HG02678 (cell line): Measurements from ENCODE around the gene ACRV1.

ENCODE experiments used
- ATAC-seq: cut with Tn5 transposase; IDR thresholded peaks from one replicate; pipeline ENCODE4 v1.9.1; 2021; ENCODE audit warnings: mild to moderate bottlenecking, moderate library complexity; ENCODE audit not compliant: unreplicated experiment

The ACRV1 gene

DNA sequence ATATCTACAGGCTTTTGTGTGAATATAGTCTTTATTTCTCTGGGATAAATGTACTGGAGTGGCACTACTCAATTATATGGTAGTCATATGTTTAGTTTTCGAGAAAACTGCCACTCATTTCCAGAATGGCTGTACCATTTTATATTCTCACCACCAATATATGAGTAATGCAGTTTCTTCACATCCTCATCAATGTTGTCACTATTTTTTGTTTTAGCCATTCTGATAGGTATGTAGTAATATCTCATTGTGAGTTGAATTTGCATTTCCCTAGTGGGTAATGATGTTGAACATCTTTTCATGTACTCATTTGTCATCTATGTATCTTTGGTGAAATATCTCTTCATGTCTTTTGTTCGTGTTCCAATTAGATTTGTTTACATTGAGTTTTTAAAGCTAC, 18.0 kb downstream of the ACRV1 start:
- no peak for ATAC-seq

DNA sequence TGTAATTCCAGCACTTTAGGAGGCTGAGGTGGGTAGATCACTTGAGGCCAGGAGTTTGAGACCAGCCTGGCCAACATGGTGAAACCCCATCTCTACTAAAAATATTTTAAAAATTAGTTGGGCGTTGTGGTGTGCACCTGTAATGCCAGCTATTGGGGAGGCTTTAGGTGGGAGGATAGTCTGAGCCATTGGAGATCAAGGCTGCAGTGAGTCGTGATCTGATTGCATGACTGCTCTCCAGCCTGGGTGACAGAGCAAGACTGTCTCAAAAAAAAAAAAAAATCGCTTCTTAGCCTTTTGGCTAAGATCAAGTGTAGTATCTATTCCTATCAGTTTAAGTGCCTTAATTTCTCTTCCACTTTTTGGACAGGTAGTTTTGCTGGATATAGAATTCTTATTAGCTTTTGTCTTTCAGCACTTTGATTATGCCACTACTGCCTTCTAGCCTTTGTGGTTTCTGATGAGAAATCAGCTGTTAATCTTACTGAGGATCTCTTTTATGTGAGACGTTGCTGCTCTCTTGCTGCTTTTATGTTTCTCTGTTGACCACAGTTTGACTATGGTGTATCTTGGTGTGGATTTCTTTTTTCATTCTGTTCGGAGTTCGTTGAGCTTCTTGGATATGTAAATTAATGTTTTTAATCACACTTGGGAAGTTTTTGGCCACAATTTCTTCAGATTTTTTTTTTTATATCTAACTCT, 31.0 kb downstream of the ACRV1 start:
- no peak for ATAC-seq

DNA sequence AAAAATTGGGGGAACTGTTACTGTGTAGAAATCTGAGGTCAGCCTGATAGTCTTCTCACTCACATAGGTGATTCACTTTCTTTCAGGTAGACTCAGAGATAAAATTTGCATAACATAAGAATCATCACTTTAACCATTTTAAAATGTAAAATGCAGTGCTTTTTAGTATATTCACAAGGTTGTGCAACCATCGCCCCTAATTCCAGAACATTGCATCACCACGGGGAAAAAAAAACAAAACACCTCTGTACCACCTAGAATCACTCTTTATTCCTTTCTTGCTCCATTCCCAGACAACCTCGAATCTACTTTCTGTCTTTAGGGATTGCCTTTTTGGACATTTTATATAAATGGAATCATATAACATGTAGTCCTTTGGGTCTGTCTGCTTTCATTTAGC, 34.8 kb downstream of the ACRV1 start:
- no peak for ATAC-seq

DNA sequence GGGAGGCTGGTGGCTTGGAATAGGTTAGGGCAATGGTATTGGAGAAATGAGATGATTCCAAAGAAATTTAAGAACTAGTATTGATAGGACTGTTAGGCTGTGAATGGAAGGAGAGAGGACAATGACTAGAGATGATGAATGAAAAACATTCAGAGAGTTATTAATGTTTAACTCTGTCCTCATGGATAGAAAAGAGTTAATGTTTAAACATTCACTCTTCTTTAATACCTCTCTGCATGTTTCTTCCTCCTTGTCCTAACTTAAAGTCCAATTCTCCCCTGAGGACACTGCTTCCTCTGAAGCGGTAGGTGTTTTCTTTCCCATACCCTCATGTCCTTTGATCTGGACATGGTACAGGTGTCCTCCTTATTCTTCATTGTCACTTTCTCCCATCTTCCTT, 42.3 kb downstream of the ACRV1 start:
- ATAC-seq, result no peak

DNA sequence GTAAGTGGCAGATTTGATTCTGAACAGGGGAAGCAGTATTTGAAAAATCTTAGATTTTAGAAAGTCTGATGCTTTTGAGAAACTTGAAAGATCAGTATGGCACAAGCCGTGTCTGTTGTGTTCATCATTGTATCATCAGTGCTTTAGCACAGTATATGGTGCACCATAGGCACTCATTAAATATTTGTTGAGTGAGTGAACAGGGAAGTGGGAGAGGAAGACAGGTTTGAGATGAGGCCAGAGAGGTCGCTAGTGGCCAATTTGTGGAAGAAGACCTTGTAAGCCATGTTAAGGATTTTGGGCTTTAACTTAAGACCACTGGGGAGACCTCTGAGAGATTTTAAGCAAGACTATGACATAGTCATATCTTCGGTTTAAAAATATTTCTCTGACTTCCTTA, 42.8 kb downstream of the ACRV1 start:
- ATAC-seq, result no peak

DNA sequence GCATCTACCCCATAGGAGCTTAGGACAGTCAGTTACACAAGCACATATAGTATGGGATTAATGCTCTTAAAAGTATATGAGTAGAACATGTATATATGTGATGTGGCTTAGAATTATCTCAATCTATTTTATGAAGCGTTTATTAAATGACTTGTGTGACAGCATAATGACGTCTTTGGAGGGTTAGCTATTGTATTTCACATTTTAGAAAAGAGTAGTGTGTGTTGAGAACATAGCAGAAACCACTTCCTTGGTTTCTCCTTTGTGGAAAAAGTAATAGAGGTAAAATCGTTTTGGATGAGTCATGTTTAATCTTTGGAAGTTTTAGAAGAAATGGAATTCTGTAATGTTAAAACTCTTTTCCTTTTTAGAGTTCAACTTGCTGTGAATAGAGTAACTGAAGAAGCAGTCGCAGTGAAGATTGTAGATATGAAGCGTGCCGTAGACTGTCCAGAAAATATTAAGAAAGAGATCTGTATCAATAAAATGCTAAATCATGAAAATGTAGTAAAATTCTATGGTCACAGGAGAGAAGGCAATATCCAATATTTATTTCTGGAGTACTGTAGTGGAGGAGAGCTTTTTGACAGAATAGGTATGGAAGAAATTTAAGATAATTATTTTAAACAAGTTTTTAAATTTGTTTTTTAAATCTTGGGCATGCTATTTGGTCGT, 53.3 kb downstream of the ACRV1 start:
- no peak for ATAC-seq

DNA sequence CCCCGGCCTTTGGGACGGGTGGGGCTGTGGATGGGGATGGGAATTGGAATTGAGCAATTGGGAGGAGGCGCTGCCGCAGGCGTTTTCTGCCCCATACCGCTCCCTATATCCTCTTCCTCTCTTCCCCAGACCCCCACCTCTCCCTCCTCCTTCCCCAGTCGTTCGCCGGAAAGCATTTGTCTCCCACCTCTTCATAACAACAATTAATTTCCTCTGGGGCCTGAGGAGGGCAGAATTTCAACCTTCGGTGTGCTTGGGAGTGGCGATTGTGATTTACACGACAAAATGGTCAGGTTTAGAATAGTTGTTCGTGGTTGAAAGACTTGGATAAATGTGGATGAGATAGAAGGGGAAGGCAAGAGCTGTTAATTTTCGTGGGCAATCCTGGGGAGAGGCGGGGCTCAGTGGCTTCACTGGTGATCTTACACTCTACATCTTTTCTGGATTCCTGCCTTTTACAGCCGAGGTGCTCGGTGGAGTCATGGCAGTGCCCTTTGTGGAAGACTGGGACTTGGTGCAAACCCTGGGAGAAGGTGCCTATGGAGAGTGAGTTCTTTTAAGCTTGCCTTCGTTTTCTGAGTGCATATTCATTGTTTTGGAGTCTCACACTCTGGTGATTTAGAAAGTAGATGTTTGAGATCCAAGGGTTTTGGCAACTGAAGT, 54.2 kb downstream of the ACRV1 start:
- peak; percentile 34 for ATAC-seq

DNA sequence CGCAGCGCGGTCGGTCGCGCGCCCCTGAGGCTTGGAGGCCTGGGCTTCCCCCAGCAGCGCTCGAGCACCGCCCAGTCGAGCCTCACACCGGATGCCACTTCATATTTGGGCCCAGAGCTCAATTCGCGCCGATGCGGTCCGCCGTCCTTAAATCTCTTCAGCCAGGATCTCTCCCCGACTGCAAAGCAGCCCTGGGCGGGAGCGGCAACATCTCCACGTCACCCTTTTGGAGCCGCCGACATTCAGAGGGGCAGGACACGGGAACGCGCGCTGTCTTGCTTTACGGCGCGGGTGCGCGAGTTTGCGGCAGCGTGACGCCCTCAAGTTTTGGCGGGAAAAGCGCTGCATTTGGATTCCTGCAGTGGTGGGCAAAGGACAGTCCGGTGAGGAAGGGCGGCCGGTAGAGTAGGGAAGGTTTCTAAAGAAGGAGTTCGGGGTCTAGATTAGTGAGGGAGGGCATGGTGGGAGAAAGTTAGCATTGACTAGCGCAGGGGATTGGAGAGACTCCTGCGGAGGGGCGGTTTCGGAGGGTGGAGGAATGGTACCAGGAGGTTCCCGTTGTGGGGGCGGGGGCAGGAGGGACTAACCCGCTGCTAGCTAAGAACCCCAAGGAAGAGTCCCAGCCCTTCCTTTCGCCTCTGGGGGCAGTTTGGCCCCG, 54.9 kb downstream of the ACRV1 start:
- ATAC-seq, result peak; percentile 90

DNA sequence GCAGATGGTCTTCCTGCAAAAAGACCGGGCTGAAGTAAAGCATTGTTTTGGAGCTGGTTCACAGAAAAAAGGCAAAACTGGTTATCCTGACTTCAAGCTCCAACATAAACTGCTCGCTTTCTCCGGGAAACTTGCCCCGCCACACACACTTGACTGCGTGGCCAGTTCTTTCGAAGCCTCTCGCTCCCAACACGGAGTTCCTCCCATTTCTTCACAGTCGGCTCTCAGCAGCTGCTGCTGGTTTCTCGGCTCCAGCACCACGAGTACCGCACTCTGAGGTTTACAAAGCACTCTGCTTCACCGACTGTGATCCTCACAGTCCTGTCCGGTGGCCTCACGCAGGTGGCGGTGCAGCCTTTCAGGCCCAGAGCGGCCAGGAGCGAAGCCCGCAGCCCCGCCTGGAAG, 55.4 kb downstream of the ACRV1 start:
- ATAC-seq, result no peak

DNA sequence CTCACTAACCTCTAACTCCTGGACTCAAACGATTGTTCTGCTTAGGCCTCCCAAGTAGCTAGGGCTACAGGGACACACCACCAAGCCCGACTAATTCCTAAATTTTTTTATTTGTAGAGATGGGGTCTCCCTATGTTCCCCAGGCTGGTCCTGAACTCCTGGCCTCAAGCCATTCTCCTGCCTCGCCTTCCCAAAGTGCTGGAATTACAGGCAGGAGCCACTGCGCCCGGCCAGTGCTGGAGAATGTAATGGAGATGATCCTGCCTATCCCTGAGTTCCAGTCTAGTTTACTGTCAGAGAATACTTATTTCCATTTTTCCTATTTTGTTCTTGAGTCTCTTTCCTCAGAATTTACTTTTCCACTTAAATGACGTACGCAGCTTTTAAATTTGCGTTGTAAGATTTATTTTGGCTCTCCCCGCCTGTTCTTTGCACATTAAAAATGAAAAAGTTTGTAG, 55.9 kb downstream of the ACRV1 start, which contains the start of gene CHEK1:
Gene CHEK1 (plus strand): TSS at position 408 of the 458 bp plus-strand sequence. CDS start 1,606 bp downstream, outside the sequence.
- ATAC-seq, result no peak

DNA sequence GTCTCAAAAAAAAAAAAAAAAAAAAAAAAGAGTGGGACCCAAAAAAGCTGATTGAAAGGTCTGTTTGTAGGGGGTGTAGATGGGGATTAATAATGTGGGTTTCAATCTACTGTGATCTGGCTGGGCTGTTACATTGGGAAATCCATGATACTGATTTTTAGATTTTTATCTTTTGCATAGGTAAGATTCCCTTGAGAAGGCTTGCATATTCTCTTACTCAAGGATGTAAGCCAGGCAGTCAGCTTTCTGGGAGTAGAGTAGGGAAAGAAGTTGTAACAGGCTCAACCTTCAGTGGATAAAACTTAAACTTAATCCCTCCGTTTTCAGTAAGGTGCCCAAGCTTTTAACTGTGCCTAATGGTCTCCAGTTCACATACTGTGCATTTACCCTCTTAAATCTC, 57.6 kb downstream of the ACRV1 start:
- ATAC-seq, result no peak

DNA sequence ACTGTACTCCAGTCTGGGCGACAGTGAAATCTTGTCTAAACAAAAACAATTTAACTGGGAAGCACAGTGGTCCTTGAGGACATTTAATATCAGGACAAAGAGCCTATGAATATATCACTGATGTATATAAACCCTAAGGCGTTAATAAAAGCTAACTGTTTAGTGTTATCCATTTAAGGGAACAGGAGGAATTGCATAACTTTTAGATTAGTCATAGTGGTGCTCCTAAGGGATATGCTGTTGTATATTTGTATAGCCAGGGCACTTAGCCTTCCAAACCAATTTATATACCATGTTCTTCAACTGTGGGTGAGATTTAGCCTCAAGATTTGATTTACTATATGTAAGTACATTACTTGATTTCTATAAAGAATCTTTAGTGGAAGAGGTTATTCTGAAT, 58.7 kb downstream of the ACRV1 start:
- ATAC-seq, result no peak
